Astrocyte of the hippocampus (primary cell): ENCODE results near the gene C19orf38.
A peak's percentile ranks its signal among the peaks of the same experiment; 100 is the strongest.
"Not testable (repeated sequence)": the region's sequence is repeated elsewhere in the genome, so short reads cannot be mapped to it uniquely, and the experiment has no call there.

ENCODE experiments used
- DNase-seq: peaks from one replicate; pipeline ENCODE4 v3.0.0; 2011; ENCODE audit warnings: low read depth, low spot score

Gene C19orf38

DNA sequence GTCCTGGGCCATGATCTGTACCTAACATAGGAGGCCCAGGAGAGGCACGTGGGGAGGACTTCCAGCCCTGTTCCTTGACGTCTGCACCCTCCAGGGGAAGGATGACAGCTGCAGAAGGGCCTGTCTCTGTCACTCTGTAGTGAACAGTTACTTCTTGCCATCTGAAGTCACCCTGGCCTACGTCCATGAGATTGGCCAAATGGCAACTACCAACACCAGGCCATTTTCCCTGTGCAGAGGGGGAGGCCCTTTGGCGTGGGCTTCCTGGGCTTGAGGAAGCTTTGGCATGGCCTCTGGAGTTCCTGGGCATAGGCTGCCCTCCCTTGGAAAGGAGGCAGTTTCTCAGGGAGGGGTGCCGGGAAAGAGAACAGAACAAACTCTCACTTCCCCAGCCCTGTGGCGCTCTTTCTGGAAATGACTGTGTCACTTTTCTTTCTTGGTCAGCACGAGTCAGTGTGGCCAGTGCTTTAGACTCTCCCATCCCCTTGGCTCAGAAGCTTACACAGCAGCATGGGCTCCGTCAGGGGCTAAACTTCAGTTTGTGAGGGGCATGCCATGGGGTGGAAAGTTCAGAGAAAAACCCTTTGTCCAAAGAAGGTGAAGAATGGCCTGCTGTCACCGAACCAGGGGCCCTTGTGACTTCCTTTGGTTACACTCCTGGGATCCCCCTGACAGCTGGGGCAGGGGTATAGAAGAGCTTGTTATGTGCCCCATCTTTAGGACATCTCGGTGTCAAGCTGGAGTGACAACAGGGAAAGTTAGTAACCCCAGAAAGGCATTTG, 28.4 kb downstream of the C19orf38 start:
- no peak for DNase-seq

DNA sequence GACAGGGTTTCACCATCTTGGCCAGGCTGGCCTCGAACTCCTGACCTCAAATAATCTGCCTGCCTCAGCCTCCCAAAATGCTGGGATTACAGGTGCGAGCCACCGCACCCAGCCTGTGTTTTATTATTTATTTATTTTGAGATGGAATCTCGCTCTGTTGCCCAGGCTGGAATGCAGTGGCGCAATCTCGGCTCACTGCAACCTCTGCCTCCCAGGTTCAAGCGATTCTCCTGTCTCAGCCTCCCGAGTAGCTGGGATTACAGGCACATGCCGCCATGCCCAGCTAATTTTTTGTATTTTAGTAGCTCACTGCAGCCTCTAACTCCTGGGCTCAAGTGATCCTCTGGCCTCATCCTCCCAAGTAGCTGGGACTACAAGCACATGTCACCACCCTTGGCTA, 29.4 kb downstream of the C19orf38 start:
- not testable (repeated sequence) for DNase-seq

DNA sequence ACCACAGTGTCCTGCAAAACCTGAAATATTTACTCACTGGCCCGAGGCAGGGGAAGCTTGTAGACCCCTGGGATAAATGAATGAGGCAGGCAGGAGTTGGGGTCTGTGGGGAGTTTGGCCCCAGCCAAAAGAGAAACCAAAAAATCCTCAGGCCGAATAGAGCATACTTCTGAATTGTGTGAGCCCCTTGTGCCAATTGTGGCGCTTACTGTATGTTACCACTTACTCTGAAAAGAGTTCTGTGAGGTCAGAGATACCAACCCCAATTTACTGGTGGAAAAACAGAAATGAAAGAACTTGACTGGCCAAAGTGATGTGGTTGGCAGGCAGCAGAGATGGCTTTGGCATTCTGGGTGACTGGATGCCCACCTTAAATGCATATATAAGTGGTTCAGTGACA, 30.0 kb downstream of the C19orf38 start:
- no peak for DNase-seq

DNA sequence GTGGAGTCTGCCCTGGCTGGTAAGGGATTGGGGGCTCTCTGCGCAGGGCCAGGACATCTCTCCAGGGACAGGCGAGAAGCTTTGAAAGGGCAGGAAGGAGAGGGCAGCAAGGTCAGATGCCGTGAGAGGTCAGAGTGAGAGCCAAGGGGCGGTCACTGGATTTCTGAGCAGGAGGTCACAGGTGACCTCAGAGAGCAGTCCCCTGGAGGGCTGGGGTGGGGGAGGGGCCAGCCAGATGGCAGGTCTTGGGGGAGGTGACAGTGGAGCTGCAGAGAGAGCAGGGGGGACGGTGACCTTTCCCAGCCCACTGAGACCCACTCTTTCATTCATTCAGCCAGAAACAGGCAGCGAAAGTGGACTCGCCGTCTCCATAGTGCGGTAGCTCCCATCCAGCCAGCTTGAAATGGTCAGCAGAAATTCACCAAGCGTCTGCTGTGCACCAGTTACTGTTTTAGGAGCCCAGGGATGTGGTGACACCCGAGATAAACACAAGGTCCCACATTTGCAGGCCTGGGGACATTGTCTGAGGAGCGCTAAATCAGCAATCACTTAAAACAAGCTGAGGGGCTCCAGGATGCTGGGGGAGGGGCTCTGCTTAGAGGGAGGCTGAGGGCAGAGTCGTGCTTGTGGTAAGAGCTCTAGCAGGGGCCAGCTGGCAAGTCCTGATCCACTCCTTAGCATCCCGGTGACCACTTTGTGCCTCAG, 33.3 kb downstream of the C19orf38 start:
- DNase-seq, result no peak

DNA sequence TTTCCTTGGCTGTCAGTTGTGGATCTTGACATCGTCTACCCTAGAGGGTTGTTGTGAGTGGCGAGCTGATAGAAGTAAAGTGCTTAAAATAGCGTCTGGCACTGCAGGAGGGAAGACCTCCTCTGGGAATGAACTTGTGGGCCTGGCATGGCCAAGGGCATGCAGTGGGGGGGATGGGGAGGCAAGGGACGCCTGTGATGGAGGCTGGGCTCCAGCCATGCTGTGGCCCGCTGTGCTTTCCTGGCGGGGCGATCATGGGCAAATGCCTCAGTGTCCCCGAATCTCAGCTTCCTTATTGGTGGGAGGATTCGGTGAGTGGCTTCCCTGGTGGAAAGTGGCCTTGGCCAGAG, 33.9 kb downstream of the C19orf38 start:
- no peak for DNase-seq

DNA sequence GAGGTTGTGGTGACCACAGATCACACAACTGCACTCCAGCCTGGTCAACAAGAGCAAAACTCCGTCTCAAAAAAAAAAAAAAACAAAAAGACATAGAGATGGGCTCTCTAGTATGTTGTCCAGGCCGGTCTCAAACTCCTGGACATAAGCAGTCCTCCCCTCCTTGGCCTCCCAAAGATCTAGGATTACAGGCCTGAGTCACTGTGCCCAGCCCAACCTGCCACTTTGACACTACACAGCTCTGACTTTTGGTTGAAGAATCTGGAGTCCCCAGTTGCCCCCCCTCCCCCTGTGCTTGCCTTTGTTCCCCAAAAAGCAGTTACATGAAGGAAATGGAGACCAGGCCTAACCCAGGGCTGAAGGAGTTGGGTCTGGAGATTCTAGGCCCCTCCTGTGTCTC, 36.1 kb downstream of the C19orf38 start:
- DNase-seq, result peak; percentile 38

DNA sequence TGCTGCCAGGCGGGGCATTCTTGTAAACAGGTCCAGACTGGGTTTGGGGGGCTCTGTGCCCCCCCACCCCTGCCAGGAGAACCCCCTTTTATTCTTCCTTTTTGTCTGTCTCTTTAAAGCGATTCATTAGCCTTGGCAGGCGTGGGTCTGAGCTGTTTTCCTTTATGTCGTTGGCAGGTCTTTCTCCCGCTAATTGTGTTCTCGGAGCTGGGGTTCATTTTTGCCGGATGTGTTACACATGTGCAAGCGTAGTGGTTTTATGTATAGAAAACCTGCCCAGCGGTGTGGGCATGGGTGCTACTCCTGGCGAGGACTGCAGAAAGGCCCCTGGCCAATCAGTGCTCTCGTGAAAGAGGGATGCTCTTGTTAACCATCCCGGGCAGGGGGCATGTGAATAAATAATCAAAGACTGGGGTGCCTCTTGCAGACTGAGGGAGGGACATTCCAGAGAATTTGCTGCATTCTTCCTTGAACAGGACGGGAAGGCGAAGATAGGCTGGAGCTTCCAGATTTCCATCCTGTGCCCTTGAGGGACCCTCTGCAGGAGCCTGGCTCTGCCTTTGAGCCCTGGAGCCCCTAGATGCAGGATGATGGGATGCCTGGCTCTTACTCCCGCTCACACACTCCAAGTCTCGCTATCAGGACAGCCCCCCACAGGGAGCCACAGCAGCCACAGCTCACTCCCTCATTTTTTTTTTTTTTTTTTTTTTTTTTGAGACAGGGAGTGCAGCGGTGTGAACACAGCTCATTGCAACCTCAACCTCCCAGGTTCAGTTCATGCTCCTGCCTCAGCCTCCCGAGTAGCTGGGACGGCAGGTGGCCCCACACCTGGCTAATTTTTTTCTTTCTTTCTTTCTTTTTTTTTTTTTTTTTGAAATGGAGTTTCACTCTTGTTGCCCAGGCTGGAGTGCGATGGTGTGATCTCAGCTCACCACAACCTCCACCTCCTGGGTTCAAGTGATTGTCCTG, 37.3 kb downstream of the C19orf38 start:
- DNase-seq, result peak; percentile 33

DNA sequence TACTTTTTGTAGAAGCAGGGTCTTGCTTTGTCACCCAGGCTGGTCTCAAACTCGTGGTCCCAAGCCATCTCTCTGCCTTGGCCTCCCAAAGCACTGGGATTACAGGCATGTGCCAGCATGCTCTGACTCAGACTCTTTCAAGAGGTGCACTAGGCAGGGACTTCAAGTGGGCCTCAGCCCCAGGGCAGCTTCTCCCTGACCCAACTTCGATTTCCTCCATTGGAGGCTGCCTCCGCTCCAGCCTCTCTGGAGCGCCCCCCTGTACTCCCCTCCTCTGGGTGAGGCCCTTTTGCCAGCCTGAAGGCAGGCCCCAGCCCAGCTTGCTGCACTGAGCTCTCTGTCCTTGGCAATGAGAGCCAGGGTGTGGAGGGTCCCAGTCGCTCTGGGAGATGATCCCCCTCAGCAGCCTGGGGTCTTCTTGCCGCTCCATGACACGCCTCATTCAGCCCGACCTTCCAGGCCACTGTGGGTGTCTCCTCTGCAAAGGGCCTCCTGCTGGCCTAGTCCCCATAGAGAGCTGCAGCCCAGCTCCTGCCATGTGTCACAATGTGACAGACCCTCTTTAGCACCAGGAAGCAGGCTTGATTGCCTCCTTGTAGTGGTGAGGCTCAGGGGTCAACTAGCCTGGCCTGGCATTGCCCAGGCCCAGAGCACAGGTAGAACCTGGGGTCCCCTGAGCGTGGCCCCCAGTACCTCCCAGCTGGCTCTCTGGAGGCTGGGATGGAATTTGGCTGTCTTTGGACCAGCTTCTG, 39.6 kb downstream of the C19orf38 start:
- no peak for DNase-seq

DNA sequence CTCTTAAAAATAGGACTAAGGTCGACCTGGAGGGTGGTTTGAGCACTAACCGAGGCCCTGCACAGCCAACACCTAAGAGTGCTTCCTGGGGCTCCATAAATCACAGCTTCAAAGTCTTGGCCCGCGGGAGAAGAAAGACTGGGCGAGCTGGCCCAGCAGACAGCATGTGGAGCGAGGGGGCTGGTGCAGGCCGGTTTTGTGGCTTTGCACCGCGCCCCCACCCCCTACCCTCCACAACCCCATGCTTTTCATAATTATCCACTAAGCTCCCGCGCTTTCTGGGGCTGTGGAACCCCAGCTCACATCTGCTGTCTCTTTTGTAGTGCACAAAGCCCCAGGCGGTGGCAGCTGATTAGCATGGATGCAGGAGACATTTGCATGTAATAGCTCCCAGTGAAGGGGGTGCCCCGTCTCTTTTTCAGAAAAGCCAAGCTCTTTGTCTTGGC, 40.2 kb downstream of the C19orf38 start:
- DNase-seq, result no peak

DNA sequence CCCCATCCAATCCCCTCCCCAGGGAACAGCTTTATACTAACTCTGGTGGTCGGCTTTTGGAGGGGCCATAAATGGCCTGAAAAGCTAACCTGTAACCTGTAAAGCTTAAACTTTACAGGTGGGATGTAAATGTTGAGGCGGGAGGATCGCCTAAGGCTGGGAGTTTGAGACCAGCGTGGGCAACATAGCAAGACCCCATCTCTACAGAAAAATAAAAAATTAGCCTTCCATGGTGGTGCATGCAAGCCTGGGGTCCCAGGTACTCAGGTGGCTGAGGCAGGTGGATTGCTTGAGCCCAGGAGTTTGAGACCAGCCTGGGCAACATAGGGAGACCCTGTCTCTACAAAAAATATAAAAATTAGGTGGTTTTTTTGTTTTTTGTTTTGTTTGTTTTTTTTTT, 41.7 kb downstream of the C19orf38 start:
- DNase-seq, result no peak

DNA sequence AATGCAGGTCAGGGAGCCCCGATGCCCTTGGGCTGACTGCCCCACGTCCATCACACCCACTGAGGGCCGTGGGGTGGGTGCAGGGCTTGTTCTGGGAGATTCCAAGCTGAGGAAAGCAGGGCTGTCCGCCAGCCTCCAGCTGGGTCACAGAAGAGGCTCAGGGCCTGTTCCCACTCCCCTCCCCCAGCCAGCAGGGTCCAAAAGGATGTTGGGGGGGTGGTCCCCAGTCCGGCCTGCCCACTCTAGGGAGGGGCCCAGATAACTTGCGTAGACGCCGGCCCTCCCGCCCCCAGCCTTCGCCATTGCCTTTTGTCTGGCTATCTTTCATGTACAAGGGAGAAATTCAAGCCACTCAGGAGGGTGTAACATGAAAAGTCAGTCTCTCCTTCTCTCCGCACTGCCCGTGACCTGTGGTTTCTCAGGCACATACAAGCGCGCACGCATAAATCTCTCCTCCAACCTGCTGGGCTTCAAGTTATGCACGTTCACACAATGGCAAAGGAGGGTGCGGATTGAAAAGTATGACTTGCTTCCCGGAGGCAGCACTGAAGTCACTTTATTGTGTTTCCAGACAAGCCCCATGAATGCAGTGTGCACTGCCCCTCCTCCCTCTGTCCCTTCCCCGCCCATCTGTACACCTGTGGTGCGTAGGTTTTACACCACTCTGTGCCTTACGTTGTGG, 43.3 kb downstream of the C19orf38 start:
- DNase-seq, result peak; percentile 50

DNA sequence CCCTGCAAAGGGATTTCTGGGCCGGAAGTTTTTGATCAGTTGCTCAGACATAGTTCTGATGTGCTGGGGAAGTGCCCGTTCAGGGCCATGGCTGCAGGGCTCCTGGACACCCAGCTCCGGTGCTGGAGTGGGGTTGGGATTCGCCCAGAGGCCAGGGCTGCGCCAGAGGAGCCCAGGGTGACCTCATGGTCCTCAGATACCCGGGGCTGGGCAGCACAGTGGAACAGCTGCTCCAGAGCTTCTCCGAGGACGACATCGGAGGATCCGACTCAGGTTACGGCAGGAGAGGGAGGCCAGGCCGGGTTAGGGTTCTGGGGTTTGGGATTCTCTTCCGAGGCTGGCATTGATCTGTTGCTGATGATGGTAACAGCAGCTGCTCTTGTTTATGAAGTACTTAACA, 44.0 kb downstream of the C19orf38 start:
- no peak for DNase-seq

DNA sequence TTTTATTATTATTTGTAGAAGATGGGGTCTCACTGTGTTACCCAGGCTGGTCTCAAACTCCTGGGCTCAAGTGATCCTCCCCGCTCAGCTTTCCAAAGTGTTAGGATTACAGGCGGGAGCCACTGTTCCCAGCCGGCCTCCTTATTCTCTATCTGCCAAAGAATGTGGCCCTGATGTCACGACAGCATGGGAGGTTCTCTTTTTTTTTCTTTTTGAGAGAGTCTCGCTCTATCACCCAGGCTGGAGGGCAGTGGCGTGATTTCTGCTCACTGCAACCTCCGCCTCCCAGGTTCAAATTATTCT, 46.6 kb downstream of the C19orf38 start:
- DNase-seq, result no peak

DNA sequence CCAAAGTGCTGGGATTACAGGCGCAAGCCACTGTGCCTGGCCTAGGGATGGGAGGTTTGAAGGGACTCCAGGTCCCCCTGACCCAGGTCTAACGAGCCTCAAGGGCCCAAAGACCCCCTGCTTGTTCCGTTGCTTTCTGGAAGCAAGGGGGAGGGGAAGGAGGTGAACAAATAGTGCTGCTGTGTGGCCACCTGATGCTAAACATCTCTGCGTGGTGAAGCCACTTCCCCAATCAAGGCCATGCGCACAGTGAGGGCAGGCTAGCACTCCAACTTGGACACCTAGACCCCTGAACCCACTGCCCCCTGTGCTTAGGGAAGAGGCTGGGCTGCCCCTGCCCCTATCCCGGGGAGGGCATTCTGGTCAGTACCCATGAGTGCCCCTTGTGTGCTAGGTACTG, 47.1 kb downstream of the C19orf38 start:
- no peak for DNase-seq

DNA sequence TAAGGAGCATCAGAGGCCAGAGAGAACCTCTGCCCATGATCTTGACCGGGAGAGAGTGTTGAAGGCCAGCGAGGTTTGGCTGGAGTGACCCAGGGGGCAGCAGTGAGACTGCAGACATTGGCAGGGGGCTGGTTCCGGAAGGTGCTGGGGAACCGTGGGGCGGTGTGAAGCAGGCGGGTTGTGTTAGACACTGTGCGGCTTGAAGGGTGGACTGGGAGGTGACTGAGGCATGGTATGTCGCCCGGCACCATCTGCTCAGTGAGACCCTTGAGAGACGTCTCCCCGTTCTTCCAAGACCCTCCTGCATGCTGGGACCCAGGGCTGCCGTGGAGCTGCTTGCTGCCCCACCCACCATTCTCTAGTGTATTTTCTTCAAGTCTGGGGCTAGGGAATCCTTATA, 47.7 kb downstream of the C19orf38 start:
- DNase-seq, result no peak

DNA sequence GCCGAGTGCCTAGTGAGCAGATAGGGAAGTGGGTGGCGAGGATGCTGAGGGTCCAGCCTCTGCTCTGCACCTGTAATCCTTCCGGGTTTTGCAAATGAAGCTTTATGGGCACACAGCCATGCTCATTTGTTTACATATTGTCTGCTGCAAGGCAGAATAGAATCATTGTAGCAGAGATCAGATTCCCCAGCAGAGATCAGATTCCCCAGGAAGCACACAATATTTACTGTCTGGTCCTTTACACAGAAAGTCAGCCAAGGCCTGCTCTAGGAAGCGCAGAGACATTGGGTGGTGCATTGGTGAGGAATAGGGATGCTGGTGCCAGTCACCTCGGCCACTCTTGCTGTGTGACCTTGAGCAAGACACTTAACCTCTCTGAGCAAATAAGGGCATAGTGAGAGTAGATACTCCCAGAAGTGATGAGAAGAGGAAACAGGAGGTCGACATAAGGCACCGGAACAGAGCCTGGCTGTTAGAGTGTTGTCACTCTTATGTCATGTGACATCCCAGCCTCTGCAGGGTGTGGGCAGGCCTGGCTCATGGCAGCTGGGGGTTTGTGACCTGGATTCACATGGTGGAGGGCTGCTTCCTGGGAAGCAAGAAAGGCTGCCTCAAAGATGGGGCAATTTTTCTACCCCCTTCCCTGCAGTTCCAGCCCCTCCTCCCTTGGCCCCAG, 48.8 kb downstream of the C19orf38 start:
- DNase-seq, result no peak

DNA sequence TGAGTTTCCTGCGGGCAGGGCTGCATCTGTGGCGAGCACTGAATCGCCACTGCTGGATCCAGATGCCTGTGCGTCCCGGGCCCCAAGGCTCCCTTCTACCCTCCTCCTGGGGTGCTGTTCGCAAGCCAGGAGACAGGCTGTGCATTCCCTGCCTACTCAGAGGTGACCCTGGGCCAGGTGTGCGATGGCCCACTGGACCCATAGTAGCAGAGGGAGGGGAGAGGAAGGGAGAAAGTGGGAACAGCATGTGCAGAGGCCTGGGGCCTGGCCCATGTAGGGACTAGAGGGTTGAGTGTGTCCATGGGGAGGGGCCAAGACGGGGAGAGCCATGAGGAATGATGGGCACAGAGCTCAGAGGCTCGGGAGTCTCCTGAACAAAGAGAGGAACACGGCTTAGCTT, 50.4 kb downstream of the C19orf38 start:
- DNase-seq, result no peak

DNA sequence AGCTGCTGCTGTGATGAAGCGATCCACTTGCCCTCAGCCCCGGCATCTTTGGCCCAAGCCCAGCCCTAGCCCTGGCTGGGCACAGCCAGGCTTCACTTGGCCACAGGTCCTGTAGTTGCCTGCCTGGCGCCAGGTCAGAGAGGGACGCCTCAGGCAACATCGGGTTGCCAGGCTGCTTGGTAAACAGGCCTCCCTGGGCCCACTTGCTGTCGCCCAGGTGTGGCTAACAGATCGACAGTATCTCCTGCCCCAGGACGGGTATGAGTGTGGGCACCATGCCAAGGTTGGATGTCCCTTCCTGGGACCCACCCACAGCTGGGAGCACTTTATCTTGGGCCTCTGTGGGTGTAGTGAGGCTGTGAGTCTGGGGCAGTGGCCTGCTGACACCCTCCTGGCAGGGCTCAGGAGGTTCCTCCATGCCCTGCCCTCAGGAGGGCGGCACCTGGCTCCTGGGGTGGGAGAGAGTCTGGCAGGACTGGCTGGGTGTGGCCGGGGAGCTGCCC, 51.0 kb downstream of the C19orf38 start:
- peak; percentile 39 for DNase-seq

DNA sequence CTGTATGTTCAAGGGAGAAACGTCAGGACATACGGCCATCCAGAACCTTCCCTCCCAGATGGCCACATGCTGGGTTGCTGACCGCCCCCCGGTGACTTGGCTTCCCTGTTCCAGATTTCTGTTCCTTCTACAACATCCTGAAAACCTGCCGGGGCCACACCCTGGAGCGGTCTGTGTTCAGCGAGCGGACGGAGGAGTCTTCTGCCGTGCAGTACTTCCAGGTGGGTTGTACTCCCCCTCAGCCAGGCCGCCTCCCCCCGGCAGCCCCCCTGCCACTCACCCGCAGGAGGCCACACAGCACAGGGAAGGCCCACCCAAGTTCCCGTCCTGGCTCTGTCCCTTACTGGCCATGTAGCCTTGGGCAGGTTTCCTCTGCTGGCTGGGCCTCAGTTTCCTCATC, 59.7 kb downstream of the C19orf38 start:
- DNase-seq, result no peak

DNA sequence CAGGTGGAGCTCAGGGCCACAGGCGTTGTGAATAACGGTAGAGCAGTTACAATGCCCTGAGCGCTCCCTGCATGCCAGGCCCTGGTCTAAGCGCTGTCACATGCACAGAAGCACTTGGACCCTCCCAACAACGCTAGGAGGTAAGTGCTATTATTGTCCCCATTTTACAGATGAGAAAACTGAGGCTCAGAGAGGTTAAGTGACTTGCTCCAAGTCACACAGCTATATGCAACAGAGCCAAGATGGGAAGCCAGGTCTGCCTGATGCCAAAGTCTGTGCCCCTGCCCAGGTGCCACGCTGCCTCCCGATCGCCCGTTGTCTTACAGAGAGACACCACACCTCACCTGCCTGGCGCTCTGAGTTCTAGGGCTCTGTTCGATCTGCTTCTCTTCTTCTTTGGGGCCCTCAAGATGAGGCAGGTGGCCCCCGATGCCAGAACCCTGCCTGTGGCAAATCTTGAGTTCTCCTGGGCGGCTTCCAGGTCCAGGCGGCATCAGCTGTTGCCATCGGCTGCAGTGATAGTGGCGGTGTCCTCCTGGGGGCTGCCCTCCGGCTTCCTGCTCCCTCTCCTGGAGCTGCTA, 60.3 kb downstream of the C19orf38 start:
- DNase-seq, result no peak
